ENCODE data around the gene PGRMC2. TPM values are rescaled to one million over a fixed set of nuclear protein-coding genes. Genes with fewer than 3 reads are reported as not detected.

The PGRMC2 gene
- total RNA-seq, 1 donor from 2014 or later, result 58.7 TPM

Other genes with a start within 250 kb of the PGRMC2 start
- 25.6 TPM for gene LARP1B, start 226.5 kb downstream of the PGRMC2 start, total RNA-seq

All from skin of body (tissue), 1 donor.